ENCODE data around the gene SLC46A2. TPM values are rescaled to one million over a fixed set of nuclear protein-coding genes. Genes with fewer than 3 reads are reported as not detected.
A peak's percentile ranks its signal among the peaks of the same experiment; 100 is the strongest.

The SLC46A2 gene
- total RNA-seq, 1 experiment from 2014 or later: not detected

GRCh38 chr9:112868461-112868860 lies 22.2 kb downstream of the SLC46A2 start:
- CTCF ChIA-PET: no interaction called here
- Histone ChIP-seq H3K4me3 (replicated peaks in 1 of 2; ENCODE audit: low read depth in 1 of 2, low read length in 2 of 2) (no peak overlapping the region), H3K79me2 (ENCODE audit: insufficient read depth, low read length) (no peaks in the 10 kb centered on the region), H3K27ac (ENCODE audit: low read depth, low read length) (peak overlapping the region; percentile 59; the same call in 1 of the 2 replicates), H3K9ac (ENCODE audit: low read length) (no peak overlapping the region), H3K4me2 (ENCODE audit: low read length) (no peak overlapping the region), H3K9me3 (ENCODE audit: control insufficient read depth in 1 of 2, insufficient read depth in 1 of 2, low read depth in 1 of 2, low read length in 2 of 2) (no peaks in the 10 kb centered on the region), H3K9me2 (ENCODE audit: insufficient read depth) (no peaks in the 10 kb centered on the region), H3K27me3 (ENCODE audit: insufficient read depth, low read length) (no peaks in the 10 kb centered on the region), H4K20me1 (ENCODE audit: insufficient read depth) (no peaks in the 10 kb centered on the region), H3K4me1 (ENCODE audit: control insufficient read depth in 1 of 2, insufficient read depth in 2 of 2, low read length in 2 of 2) (peaks cover 8 to 26% of the 10 kb centered on the region in 2 experiments), H3K36me3 (ENCODE audit: control insufficient read depth in 1 of 2, insufficient read depth in 2 of 2, low read length in 2 of 2) (no peaks in the 10 kb centered on the region), H2AFZ (ENCODE audit: low read depth, low read length, poor library complexity, severe bottlenecking) (no peak overlapping the region)
- TF ChIP-seq FOSL1 (IDR thresholded peaks at IDR 0.05; ENCODE audit: low read depth) (no peak), REST (IDR thresholded peaks at IDR 0.05; ENCODE audit: low read depth) (no peak), CEBPB (IDR thresholded peaks at IDR 0.05; ENCODE audit: low read depth) (no peak), SIN3A (IDR thresholded peaks at IDR 0.05; ENCODE audit: low read depth) (no peak), SP1 (IDR thresholded peaks at IDR 0.05; ENCODE audit: low read depth) (no peak), JUND (IDR thresholded peaks at IDR 0.05) (no peak), ZFX (IDR thresholded peaks at IDR 0.05) (no peak), EZH2 (IDR thresholded peaks at IDR 0.05) (no peak), CBX3 (IDR thresholded peaks at IDR 0.05; ENCODE audit: low read depth) (no peak), POLR2AphosphoS5 (IDR thresholded peaks at IDR 0.05; ENCODE audit: low read depth, low read length) (no peak), POLR2A (IDR thresholded peaks at IDR 0.05; ENCODE audit: borderline replicate concordance, extremely low read depth, insufficient read depth, insufficient read length) (no peak), EGR1 (IDR thresholded peaks at IDR 0.05; ENCODE audit: low read depth) (no peak), ZBTB33 (IDR thresholded peaks at IDR 0.05; ENCODE audit: extremely low read depth, insufficient replicate concordance, low read length) (no peak)
- RAD21 ChIA-PET (ENCODE audit: low non-redundant PET in 1 of 2, low total read pairs in 2 of 2, uncharacterized antibody in 2 of 2, unreplicated experiment in 2 of 2): no interaction called here
- intact Hi-C loops (cut with micrococcal nuclease): no loop called here
- no TSS peak for BruUV-seq (replicated peaks)
- no peak for DNase-seq (ENCODE audit: low read depth, low spot score)
- POLR2A ChIA-PET: no interaction called here
- ATAC-seq: no peak

All from HCT116 (cell line).